Parathyroid adenoma (tissue), 2 donors: ENCODE measurements around the gene MOBP.

Source experiments
- H2AFZ ChIP-seq: fragments of 300-600 bp; sonication (generic); one replicate; pipeline ENCODE4 v1.7.0; 2017; ENCODE audit warnings: antibody characterized with exemption, mild to moderate bottlenecking
- H3K27ac ChIP-seq: fragments of 300-600 bp; sonication (generic); one replicate; pipeline ENCODE4 v1.7.0; 2017
- H3K27me3 ChIP-seq: fragments of 300-600 bp; sonication (generic); one replicate; pipeline ENCODE4 v1.7.0; 2017; ENCODE audit warnings: low read length; ENCODE audit not compliant: control insufficient read depth, insufficient read depth
- H3K36me3 ChIP-seq: fragments of 300-600 bp; sonication (generic); one replicate; pipeline ENCODE4 v1.7.0; 2017; ENCODE audit warnings: low read length; ENCODE audit not compliant: control insufficient read depth, insufficient read depth
- H3K4me1 ChIP-seq: fragments of 300-600 bp; sonication (generic); one replicate; pipeline ENCODE4 v1.7.0; 2017; ENCODE audit warnings: control low read depth
- H3K4me2 ChIP-seq: fragments of 300-600 bp; sonication (generic); one replicate; pipeline ENCODE4 v1.7.0; 2017; ENCODE audit warnings: low read length
- H3K4me3 ChIP-seq: fragments of 300-600 bp; sonication (generic); one replicate; pipeline ENCODE4 v1.7.0; 2017; ENCODE audit warnings: low read depth, low read length
- H3K79me2 ChIP-seq: fragments of 300-600 bp; sonication (generic); one replicate; pipeline ENCODE4 v1.7.0; 2017; ENCODE audit warnings: control low read depth
- H3K9ac ChIP-seq: fragments of 300-600 bp; sonication (generic); one replicate; pipeline ENCODE4 v1.7.0; 2017; ENCODE audit warnings: mild to moderate bottlenecking
- H3K9me3 ChIP-seq: fragments of 300-600 bp; sonication (generic); one replicate; pipeline ENCODE4 v1.7.0; 2017; ENCODE audit warnings: low read length; ENCODE audit not compliant: control insufficient read depth
- TF ChIP-seq, protein P1 (sequence below): fragments of 300-600 bp; sonication (generic); IDR thresholded peaks from one replicate; pipeline ENCODE4 v1.7.0; 2017; ENCODE audit warnings: antibody characterized with exemption, mild to moderate bottlenecking
- donor health status: primary hyperparathyroidism.

The MOBP gene

GRCh38 chr3:39532777-39533176 lies 65.3 kb downstream of the MOBP start:
- Histone ChIP-seq H3K36me3 (no peaks in the 10 kb centered on the region), H3K27ac (no peak overlapping the region)
- TF ChIP-seq, protein P1, sequence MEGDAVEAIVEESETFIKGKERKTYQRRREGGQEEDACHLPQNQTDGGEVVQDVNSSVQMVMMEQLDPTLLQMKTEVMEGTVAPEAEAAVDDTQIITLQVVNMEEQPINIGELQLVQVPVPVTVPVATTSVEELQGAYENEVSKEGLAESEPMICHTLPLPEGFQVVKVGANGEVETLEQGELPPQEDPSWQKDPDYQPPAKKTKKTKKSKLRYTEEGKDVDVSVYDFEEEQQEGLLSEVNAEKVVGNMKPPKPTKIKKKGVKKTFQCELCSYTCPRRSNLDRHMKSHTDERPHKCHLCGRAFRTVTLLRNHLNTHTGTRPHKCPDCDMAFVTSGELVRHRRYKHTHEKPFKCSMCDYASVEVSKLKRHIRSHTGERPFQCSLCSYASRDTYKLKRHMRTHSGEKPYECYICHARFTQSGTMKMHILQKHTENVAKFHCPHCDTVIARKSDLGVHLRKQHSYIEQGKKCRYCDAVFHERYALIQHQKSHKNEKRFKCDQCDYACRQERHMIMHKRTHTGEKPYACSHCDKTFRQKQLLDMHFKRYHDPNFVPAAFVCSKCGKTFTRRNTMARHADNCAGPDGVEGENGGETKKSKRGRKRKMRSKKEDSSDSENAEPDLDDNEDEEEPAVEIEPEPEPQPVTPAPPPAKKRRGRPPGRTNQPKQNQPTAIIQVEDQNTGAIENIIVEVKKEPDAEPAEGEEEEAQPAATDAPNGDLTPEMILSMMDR = no peak

GRCh38 chr3:39533226-39533625 lies 65.7 kb downstream of the MOBP start:
- TF ChIP-seq, protein P1 = no peak

More at GRCh38 chr3:39532777-39533176, 65.3 kb downstream of the MOBP start:
- Histone ChIP-seq H3K27me3 (no peaks in the 10 kb centered on the region), H3K79me2 (no peaks in the 10 kb centered on the region), H3K9ac (no peak overlapping the region), H3K9me3 (no peaks in the 10 kb centered on the region), H3K4me3 (no peak overlapping the region), H2AFZ (no peak overlapping the region), H3K4me1 (no peaks in the 10 kb centered on the region), H3K4me2 (no peak overlapping the region)

DNA sequence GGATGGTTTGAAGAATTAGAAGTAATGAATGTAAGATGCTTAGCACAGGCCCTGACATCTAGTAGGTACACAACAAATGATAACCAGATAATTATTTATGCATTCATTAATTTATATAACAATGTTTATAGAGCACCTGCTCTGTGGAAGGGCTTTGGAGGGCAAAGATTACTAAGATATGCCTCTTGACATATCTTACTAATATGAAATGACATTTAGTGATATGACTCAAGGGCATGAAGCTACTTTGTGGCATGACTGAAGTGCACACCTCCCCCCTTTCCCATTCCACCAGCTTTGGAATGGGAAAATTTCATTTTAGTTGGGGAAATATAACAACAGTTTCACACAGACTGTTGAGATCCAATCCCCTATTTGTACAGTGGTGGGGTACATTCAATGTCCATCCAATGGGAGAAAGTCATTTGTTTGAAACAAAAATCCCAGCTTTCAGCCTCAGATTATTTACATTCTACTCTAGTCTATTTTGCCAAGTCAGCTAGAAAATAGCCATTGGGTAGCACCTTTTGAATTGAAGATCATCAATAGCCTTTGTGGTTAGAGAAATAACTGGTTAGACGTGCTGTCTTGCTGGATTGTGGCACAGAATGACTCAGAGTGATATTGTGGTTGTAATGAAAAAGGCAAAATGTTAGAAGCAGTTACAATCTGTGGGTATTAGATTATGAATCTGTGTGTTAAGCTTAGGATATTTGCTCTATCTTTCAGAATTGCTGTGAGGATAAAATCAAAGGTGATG lies 72.9 kb downstream of the MOBP start:
- H3K4me2 ChIP-seq = no peak overlapping the region
- H3K4me3 ChIP-seq = no peak overlapping the region
- no peak overlapping the region for H2AFZ ChIP-seq

More at GRCh38 chr3:39533226-39533625, 65.7 kb downstream of the MOBP start:
- H3K4me2 ChIP-seq = no peak overlapping the region
- H3K9me3 ChIP-seq = no peaks in the 10 kb centered on the region
- H3K36me3 ChIP-seq = no peaks in the 10 kb centered on the region
- no peaks in the 10 kb centered on the region for H3K27me3 ChIP-seq
- H3K4me1 ChIP-seq = no peaks in the 10 kb centered on the region
- no peak overlapping the region for H3K27ac ChIP-seq
- no peaks in the 10 kb centered on the region for H3K79me2 ChIP-seq
- no peak overlapping the region for H2AFZ ChIP-seq
- no peak overlapping the region for H3K9ac ChIP-seq
- H3K4me3 ChIP-seq = no peak overlapping the region

DNA sequence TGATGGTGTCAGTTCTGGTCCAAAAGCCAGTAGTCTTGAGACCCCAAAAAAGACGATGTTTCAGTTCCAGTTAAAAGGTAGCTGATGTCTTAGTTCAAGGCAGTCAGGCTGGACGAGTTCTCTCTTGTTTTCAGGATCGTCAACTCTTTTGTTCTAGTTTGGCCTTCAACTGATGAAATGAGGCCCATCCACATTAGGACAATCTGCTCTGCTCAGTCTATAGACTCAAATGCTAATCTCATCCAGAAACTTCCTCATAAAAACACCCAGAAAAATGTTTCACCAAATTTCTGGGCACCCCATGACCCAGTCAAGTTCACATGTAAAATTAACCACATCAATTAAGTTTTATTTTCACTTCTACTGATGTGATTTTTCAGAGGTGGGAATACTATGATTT lies 74.0 kb downstream of the MOBP start:
- H3K4me2 ChIP-seq = no peak overlapping the region
- no peaks in the 10 kb centered on the region for H3K9me3 ChIP-seq
- no peaks in the 10 kb centered on the region for H3K79me2 ChIP-seq
- H3K9ac ChIP-seq = no peak overlapping the region
- H3K27ac ChIP-seq = no peak overlapping the region
- H3K4me3 ChIP-seq = no peak overlapping the region
- peak overlapping the region; percentile 65 for H2AFZ ChIP-seq
- no peaks in the 10 kb centered on the region for H3K36me3 ChIP-seq
- TF ChIP-seq, protein P1 = no peak
- no peaks in the 10 kb centered on the region for H3K4me1 ChIP-seq
- no peaks in the 10 kb centered on the region for H3K27me3 ChIP-seq

More for the DNA sequence above, 72.9 kb downstream of the MOBP start:
- Histone ChIP-seq H3K27me3 (no peaks in the 10 kb centered on the region), H3K9ac (no peak overlapping the region), H3K27ac (no peak overlapping the region), H3K79me2 (no peaks in the 10 kb centered on the region), H3K4me1 (no peaks in the 10 kb centered on the region), H3K36me3 (no peaks in the 10 kb centered on the region), H3K9me3 (no peaks in the 10 kb centered on the region)
- TF ChIP-seq, protein P1 = no peak

GRCh38 chr3:39541917-39542329 lies 74.4 kb downstream of the MOBP start:
- H3K4me2 ChIP-seq = peak overlapping the region; percentile 71
- peak overlapping the region; percentile 65 for H2AFZ ChIP-seq
- H3K4me1 ChIP-seq = no peaks in the 10 kb centered on the region
- no peak overlapping the region for H3K9ac ChIP-seq
- H3K27ac ChIP-seq = no peak overlapping the region
- no peaks in the 10 kb centered on the region for H3K79me2 ChIP-seq
- peak overlapping the region; percentile 38 for H3K4me3 ChIP-seq
- no peaks in the 10 kb centered on the region for H3K27me3 ChIP-seq
- H3K9me3 ChIP-seq = no peaks in the 10 kb centered on the region
- TF ChIP-seq, protein P1 = peak; percentile 72
- H3K36me3 ChIP-seq = no peaks in the 10 kb centered on the region
